Activated effector memory CD4-positive, alpha-beta T cell treated with anti-CD3 and anti-CD28 coated beads, Interleukin-2, amount 50 U/mL, for 16 hours (primary cell): ENCODE results near the gene SRP19.
"Not testable (repeated sequence)": the region's sequence is repeated elsewhere in the genome, so short reads cannot be mapped to it uniquely, and the experiment has no call there.

Source experiments
- DNase-seq: peaks from one replicate; pipeline ENCODE4 v3.0.0-alpha.2; 2020

Gene SRP19

GRCh38 chr5:112876362-112876761 is 15.3 kb downstream of the SRP19 start:
- no peak for DNase-seq

- DNase-seq = no peak
Measured at GRCh38 chr5:112878101-112878500, 17.0 kb downstream of the SRP19 start.

- DNase-seq = peak; percentile 82
Measured at GRCh38 chr5:112878760-112879159, 17.7 kb downstream of the SRP19 start.

GRCh38 chr5:112880219-112880964 is 19.3 kb downstream of the SRP19 start:
- DNase-seq = no peak

GRCh38 chr5:112883192-112883591 is 22.1 kb downstream of the SRP19 start:
- DNase-seq = no peak

GRCh38 chr5:112885001-112885400 is 23.9 kb downstream of the SRP19 start:
- no peak for DNase-seq

GRCh38 chr5:112886975-112887374 is 25.9 kb downstream of the SRP19 start:
- DNase-seq = no peak

GRCh38 chr5:112892066-112892465 is 31.0 kb downstream of the SRP19 start:
- DNase-seq = not testable (repeated sequence)

- DNase-seq = no peak
Measured at GRCh38 chr5:112892776-112893175, 31.7 kb downstream of the SRP19 start.

GRCh38 chr5:112895682-112896081 is 34.6 kb downstream of the SRP19 start:
- DNase-seq = no peak

GRCh38 chr5:112902561-112902960 is 41.5 kb downstream of the SRP19 start:
- DNase-seq = no peak

- DNase-seq = not testable (repeated sequence)
Measured at GRCh38 chr5:112904996-112905395, 43.9 kb downstream of the SRP19 start.

- no peak for DNase-seq
Measured at GRCh38 chr5:112906637-112907036, 45.5 kb downstream of the SRP19 start.

GRCh38 chr5:112907166-112907631 is 46.1 kb downstream of the SRP19 start:
- no peak for DNase-seq

GRCh38 chr5:112908854-112909253 is 47.8 kb downstream of the SRP19 start:
- DNase-seq = no peak

- no peak for DNase-seq
Measured at GRCh38 chr5:112910529-112910928, 49.4 kb downstream of the SRP19 start.

GRCh38 chr5:112914584-112914983 is 53.5 kb downstream of the SRP19 start:
- no peak for DNase-seq

GRCh38 chr5:112915831-112916230 is 54.7 kb downstream of the SRP19 start:
- no peak for DNase-seq

- DNase-seq = no peak
Measured at GRCh38 chr5:112917453-112917995, 56.4 kb downstream of the SRP19 start.

GRCh38 chr5:112918136-112918535 is 57.0 kb downstream of the SRP19 start:
- DNase-seq = no peak

- no peak for DNase-seq
Measured at GRCh38 chr5:112918679-112919078, 57.6 kb downstream of the SRP19 start.
